Stomach (tissue), 9 donors: ENCODE results near the gene NAALADL2. TPM values are rescaled to one million over a fixed set of nuclear protein-coding genes. Genes with fewer than 3 reads are reported as not detected.

Experiments used
- DNase-seq, 2 donors: peaks; one replicate each; pipeline versions ENCODE4 v3.0.0 to v3.0.0-alpha.2; 2013 to 2019
- H3K27ac ChIP-seq, 5 donors: fragments of 200-600 bp in 4 of 5; sonication (generic) in 4 of 5; one replicate each; pipeline ENCODE4 v1.5.1; 2013 to 2019; ENCODE audit warnings: mild to moderate bottlenecking in 1 of 5, moderate library complexity in 1 of 5
- H3K27me3 ChIP-seq, 3 donors: fragments of 200-600 bp; sonication (generic); one replicate each; pipeline ENCODE4 v1.5.1; 2017 to 2019; ENCODE audit warnings: mixed run types in 1 of 3
- H3K36me3 ChIP-seq, 4 donors: fragments of 200-600 bp; sonication (generic); 1 replicate in 3 of 4; 2 replicates in 1 of 4; pipeline ENCODE4 v1.5.1; 2016 to 2019
- H3K4me1 ChIP-seq, 4 donors: fragments of 200-600 bp; sonication (generic); one replicate each; pipeline ENCODE4 v1.5.1; 2016 to 2019
- H3K4me3 ChIP-seq, 4 donors: fragments of 200-600 bp; sonication (generic) in 3 of 4; one replicate each; pipeline ENCODE4 v1.5.1; 2016 to 2019; ENCODE audit warnings: mild to moderate bottlenecking in 1 of 4
- H3K9me3 ChIP-seq, 4 donors: fragments of 200-600 bp; sonication (generic); one replicate each; pipeline ENCODE4 v1.5.1; 2016 to 2019
- EP300 ChIP-seq: sonication (generic); formaldehyde crosslinking; IDR thresholded peaks from one replicate; pipeline ENCODE4 v1.6.1; 2017; ENCODE audit warnings: antibody characterized with exemption
- POLR2A ChIP-seq, 4 donors: fragments of 450-650 bp; IDR thresholded peaks; one replicate each; pipeline ENCODE4 v1.6.1; 2016; ENCODE audit warnings: antibody characterized with exemption in 4 of 4, control low read depth in 2 of 4, mild to moderate bottlenecking in 1 of 4, moderate library complexity in 1 of 4
- POLR2AphosphoS5 ChIP-seq, 3 donors: sonication (generic); formaldehyde crosslinking; IDR thresholded peaks; one replicate each; pipeline ENCODE4 v1.6.1; 2016; ENCODE audit warnings: antibody characterized with exemption in 3 of 3
- WGBS, 5 donors: extraction: QIAGEN DNeasy Blood & Tissue Kit in 3 of 5; methylation state at CpG; one replicate each; pipeline versions ENCODE4 v1.1.5 to v1.1.7; 2013 to 2018; 5-methylcytosine and 5-hydroxymethylcytosine counted together
- intact Hi-C: fragments of 100-400 bp; cut with DNase I; formaldehyde crosslinking; loops from one replicate; pipeline ENCODE4 v1.15.1; 2023; ENCODE audit warnings: low total_unique reads
- polyA plus RNA-seq, 3 donors: library from polyadenylated mRNA; stranded (reverse); fragments of 200-250 nt; gene quantifications; one replicate each; pipeline ENCODE4 v1.2.3, GENCODE V29; 2013
- total RNA-seq, 5 donors: library from RNA; depleted of rRNA; stranded (reverse); fragments of >200 nt; gene quantifications; one replicate each; pipeline versions ENCODE4 v1.1.0 to v1.2.3, GENCODE V29; 2014 to 2016
- TF ChIP-seq, protein P1 (sequence below), 7 experiments: fragments of 450-650 bp in 4 of 7; fragments of 200-600 bp in 3 of 7; sonication (generic) in 3 of 7; IDR thresholded peaks; one replicate each; pipeline ENCODE4 v1.5.1; 2016 to 2019; ENCODE audit warnings: antibody characterized with exemption in 7 of 7, control low read depth in 2 of 7, mild to moderate bottlenecking in 1 of 7
- donor health status: healthy with polysubstance abuse.
- donor health status: Bipolar disorder and iron deficiency.
- donor health status: healthy.

NAALADL2 gene
- total and polyA plus RNA-seq, 8 donors: 0.58 to 43.7 (median 5.4) TPM

DNA sequence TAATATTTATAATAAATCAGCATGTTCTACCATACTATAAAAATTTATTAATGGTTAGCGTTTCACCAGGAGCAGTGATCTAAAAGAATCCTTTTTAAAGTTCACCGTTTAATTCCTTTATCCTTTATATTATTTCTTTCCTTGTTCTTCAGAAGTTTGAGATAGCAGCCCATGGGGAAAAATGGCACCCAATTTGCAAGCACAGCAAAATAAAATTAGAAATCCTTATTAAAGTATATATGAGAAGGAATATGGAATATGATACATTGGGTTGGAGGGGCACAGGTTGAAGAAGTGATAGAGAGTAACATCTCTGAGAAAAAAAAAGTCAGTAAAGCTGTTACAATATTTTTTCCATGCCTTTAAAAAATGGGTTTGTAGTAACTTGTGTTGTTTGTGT is 892.0 kb downstream of the NAALADL2 start:
- H3K9me3 ChIP-seq: no peaks in the 10 kb centered on the region
- H3K4me3 ChIP-seq: no peak overlapping the region
- no peak overlapping the region for H3K27ac ChIP-seq
- DNase-seq: no peak
- no peaks in the 10 kb centered on the region for H3K4me1 ChIP-seq
- TF ChIP-seq EP300 (no peak), POLR2A (IDR thresholded peaks at IDR 0.05) (no peak)
- TF ChIP-seq, protein P1, sequence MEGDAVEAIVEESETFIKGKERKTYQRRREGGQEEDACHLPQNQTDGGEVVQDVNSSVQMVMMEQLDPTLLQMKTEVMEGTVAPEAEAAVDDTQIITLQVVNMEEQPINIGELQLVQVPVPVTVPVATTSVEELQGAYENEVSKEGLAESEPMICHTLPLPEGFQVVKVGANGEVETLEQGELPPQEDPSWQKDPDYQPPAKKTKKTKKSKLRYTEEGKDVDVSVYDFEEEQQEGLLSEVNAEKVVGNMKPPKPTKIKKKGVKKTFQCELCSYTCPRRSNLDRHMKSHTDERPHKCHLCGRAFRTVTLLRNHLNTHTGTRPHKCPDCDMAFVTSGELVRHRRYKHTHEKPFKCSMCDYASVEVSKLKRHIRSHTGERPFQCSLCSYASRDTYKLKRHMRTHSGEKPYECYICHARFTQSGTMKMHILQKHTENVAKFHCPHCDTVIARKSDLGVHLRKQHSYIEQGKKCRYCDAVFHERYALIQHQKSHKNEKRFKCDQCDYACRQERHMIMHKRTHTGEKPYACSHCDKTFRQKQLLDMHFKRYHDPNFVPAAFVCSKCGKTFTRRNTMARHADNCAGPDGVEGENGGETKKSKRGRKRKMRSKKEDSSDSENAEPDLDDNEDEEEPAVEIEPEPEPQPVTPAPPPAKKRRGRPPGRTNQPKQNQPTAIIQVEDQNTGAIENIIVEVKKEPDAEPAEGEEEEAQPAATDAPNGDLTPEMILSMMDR (IDR thresholded peaks at IDR 0.05): no peak
- H3K27me3 ChIP-seq: no peaks in the 10 kb centered on the region
- no peaks in the 10 kb centered on the region for H3K36me3 ChIP-seq
- 96 to 98% (median 97%) methylated on average over 2 of the region's 2 CpGs for WGBS, 5 donors
- intact Hi-C loops: no loop called here

DNA sequence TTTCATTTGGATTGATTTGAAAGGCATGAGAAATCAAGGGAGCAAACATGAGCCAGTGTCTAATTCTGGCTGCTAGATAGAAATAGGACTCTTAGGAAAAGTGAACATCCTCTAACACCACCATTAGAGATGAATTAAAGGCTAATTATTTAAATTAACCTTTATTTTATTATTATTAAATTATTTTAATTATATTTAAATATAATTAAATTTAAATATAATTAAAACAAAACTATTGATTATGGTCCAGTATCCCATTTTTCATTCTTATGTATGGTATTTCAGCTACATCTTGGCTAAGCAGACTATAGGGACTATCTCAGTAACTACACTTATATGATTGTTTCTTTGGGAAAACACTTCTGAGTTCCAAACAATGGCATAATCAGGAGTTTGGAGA is 904.8 kb downstream of the NAALADL2 start:
- no peak overlapping the region for H3K4me3 ChIP-seq
- TF ChIP-seq, protein P1 (IDR thresholded peaks at IDR 0.05): no peak
- TF ChIP-seq EP300 (no peak), POLR2AphosphoS5 (IDR thresholded peaks at IDR 0.05) (no peak), POLR2A (IDR thresholded peaks at IDR 0.05) (no peak)
- no peaks in the 10 kb centered on the region for H3K9me3 ChIP-seq
- no peaks in the 10 kb centered on the region for H3K36me3 ChIP-seq
- DNase-seq: no peak
- H3K4me1 ChIP-seq: no peaks in the 10 kb centered on the region
- no peak overlapping the region for H3K27ac ChIP-seq
- no peaks in the 10 kb centered on the region for H3K27me3 ChIP-seq
- intact Hi-C loops: no loop called here

DNA sequence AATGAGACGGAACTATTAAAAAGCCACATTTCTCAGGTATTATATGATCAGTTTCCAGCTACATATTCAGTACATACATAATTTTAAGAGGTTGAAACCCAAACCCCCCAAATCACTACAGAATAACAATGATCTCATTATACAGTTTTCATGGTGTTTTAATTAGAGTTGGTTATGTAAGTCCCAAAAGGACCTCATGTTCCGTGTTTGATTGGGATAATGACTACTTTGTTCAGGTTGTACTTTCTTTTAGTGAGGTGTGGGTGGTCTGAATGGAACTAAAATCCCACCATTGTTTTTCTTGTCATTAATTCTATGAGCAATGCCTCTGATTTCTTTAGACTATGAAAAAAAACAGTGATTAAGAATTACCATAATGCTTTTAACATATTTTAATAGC is 905.6 kb downstream of the NAALADL2 start:
- 89 to 96% (median 91%) methylated on average over 2 of the region's 2 CpGs for WGBS, 5 donors
- no peaks in the 10 kb centered on the region for H3K36me3 ChIP-seq
- TF ChIP-seq, protein P1 (IDR thresholded peaks at IDR 0.05): no peak
- TF ChIP-seq EP300 (no peak), POLR2A (IDR thresholded peaks at IDR 0.05) (no peak)
- H3K4me3 ChIP-seq: no peak overlapping the region
- H3K4me1 ChIP-seq: no peaks in the 10 kb centered on the region
- no peaks in the 10 kb centered on the region for H3K27me3 ChIP-seq
- no peaks in the 10 kb centered on the region for H3K9me3 ChIP-seq
- DNase-seq: no peak
- intact Hi-C loops: no loop called here
- no peak overlapping the region for H3K27ac ChIP-seq

DNA sequence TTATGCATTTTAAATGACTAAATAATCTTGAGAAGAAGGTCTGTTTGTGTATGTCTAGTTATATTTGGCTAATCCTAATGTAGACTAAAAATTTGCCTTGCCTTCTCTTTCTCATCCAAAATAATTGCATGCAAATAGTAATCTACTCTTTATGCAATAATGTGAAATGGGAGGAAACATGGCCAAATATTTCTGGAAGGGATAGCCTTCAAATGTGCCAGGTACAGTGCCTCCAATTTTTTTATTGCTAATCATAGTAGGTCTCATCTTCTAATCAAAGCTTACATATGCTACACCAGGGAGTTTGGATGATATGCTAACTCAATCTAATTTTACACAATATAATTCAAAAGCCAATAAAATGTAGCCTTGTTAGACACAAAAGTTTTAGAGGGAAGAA is 911.3 kb downstream of the NAALADL2 start:
- DNase-seq: no peak
- Histone ChIP-seq H3K4me3 (no peak overlapping the region), H3K27ac (no peak overlapping the region), H3K4me1 (no peaks in the 10 kb centered on the region), H3K9me3 (no peaks in the 10 kb centered on the region), H3K27me3 (no peaks in the 10 kb centered on the region), H3K36me3 (no peaks in the 10 kb centered on the region)
- intact Hi-C loops: no loop called here
- TF ChIP-seq POLR2A (IDR thresholded peaks at IDR 0.05): no peak

DNA sequence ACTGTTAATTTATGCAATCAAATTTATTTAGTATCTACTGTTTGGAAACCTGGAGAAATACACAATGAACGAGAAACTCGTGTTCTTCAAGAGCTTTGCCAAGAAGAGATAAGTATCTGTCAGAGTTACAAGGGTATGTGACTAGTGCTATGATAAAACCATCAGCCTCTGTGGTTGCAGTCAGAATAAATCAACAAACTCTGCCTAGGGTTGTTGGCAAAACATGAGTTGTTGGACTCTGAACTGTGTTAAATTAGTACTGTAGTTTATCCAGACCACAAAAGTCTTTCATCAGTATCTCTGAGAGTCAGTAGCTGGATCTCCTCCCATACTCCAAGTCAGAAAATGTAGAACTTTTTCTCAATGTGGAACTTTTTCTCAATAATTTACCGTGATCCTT is 918.4 kb downstream of the NAALADL2 start:
- Histone ChIP-seq H3K9me3 (no peaks in the 10 kb centered on the region), H3K27ac (no peak overlapping the region), H3K36me3 (no peaks in the 10 kb centered on the region), H3K4me3 (no peak overlapping the region), H3K4me1 (peaks cover 0 to 6% (median 0%) of the 10 kb centered on the region in 4 donors), H3K27me3 (no peaks in the 10 kb centered on the region)
- intact Hi-C loops: no loop called here
- peak in 1 of 2 donors; percentile 2 for DNase-seq
- WGBS, 5 donors: 38 to 63% (median 52%) methylated on average over 3 of the region's 3 CpGs
- TF ChIP-seq POLR2A (IDR thresholded peaks at IDR 0.05): no peak
- TF ChIP-seq, protein P1 (IDR thresholded peaks at IDR 0.05): no peak
- TF ChIP-seq EP300: no peak
- no peak for TF ChIP-seq POLR2AphosphoS5 (IDR thresholded peaks at IDR 0.05)
